Smooth muscle cell (in vitro differentiated cells): ENCODE data around the gene ZBTB21. TPM values are rescaled to one million over a fixed set of nuclear protein-coding genes. Genes with fewer than 3 reads are reported as not detected.

Experiments
- DNase-seq: peaks from one replicate; lab custom pipeline; 2025; ENCODE audit not compliant: unreplicated experiment; lab: John Stamatoyannopoulos, UW
- H2AFZ ChIP-seq: fragments of 200-600 bp; sonication (generic); 2 replicates; pipeline ENCODE4 v1.6.0; 2016; ENCODE audit warnings: antibody characterized with exemption, low read depth, mild to moderate bottlenecking
- H3F3A ChIP-seq: fragments of 200-600 bp; sonication (generic); 2 replicates; pipeline ENCODE4 v1.6.0; 2017; ENCODE audit warnings: antibody characterized with exemption, low read depth
- H3K27ac ChIP-seq: fragments of 200-600 bp; sonication (generic); 2 replicates; pipeline ENCODE4 v1.5.1; 2016; ENCODE audit warnings: low read depth, mild to moderate bottlenecking
- H3K27me3 ChIP-seq: fragments of 200-600 bp; sonication (generic); 2 replicates; pipeline ENCODE4 v1.6.1; 2016; ENCODE audit warnings: low read depth, mild to moderate bottlenecking
- H3K36me3 ChIP-seq: fragments of 200-600 bp; sonication (generic); 2 replicates; pipeline ENCODE4 v1.5.1; 2016; ENCODE audit warnings: low read depth
- H3K4me1 ChIP-seq: fragments of 200-600 bp; sonication (generic); 2 replicates; pipeline ENCODE4 v1.5.1; 2016; ENCODE audit warnings: low read depth
- H3K4me2 ChIP-seq: fragments of 200-600 bp; sonication (generic); 2 replicates; pipeline ENCODE4 v1.6.0; 2016; ENCODE audit warnings: mild to moderate bottlenecking
- H3K4me3 ChIP-seq: fragments of 200-600 bp; sonication (generic); 2 replicates; pipeline ENCODE4 v1.5.1; 2016; ENCODE audit warnings: mild to moderate bottlenecking
- H3K79me2 ChIP-seq: fragments of 200-600 bp; sonication (generic); 2 replicates; pipeline ENCODE4 v1.6.0; 2016; ENCODE audit warnings: low read depth, mild to moderate bottlenecking
- H3K9ac ChIP-seq: fragments of 200-600 bp; sonication (generic); 2 replicates; pipeline ENCODE4 v1.6.0; 2016; ENCODE audit warnings: low read depth
- H3K9me3 ChIP-seq: fragments of 200-600 bp; sonication (generic); replicated peaks from 2 replicates; pipeline ENCODE4 v1.5.1; 2016; ENCODE audit warnings: low read depth
- H4K20me1 ChIP-seq: fragments of 200-600 bp; sonication (generic); 2 replicates; pipeline ENCODE4 v1.6.0; 2016; ENCODE audit warnings: low read depth
- CTCF ChIP-seq: fragments of 200-600 bp; sonication (generic); IDR thresholded peaks from 2 replicates; pipeline ENCODE4 v1.5.1; 2017; ENCODE audit warnings: borderline replicate concordance, mild to moderate bottlenecking, antibody characterized with exemption; ENCODE audit not compliant: insufficient read depth, poor library complexity, severe bottlenecking
- WGBS: methylation state at CpG from one replicate; pipeline ENCODE4 v1.1.7; 2016; ENCODE audit warnings: low lambda C conversion rate; 5-methylcytosine and 5-hydroxymethylcytosine counted together
- polyA plus RNA-seq: library from polyadenylated mRNA; unstranded; fragments of >200 nt; fragmentation: Nextera tagmentation; extraction: Ambion mirVana; gene quantifications from 2 replicates; pipeline ENCODE4 v1.2.1, GENCODE V29; 2016
- total RNA-seq: library from RNA; depleted of rRNA; stranded (reverse); fragments of >200 nt; gene quantifications from 2 replicates; pipeline ENCODE4 v1.2.3, GENCODE V29; 2014

Gene ZBTB21
- total and polyA plus RNA-seq, 2 experiments from 2014 or later: 6.2 to 24.1 TPM

GRCh38 chr21:42037516-42037915, 27.4 kb upstream of the ZBTB21 start:
- no peak for TF ChIP-seq CTCF
- Histone ChIP-seq H3K9ac (no peak overlapping the region), H2AFZ (no peak overlapping the region), H3K4me3 (no peak overlapping the region), H3K4me2 (no peak overlapping the region), H3K9me3 (no peaks in the 10 kb centered on the region), H3F3A (peaks cover 7% of the 10 kb centered on the region), H3K4me1 (peaks cover 7% of the 10 kb centered on the region), H3K27me3 (no peaks in the 10 kb centered on the region), H3K36me3 (no peaks in the 10 kb centered on the region), H3K27ac (no peak overlapping the region), H4K20me1 (no peaks in the 10 kb centered on the region), H3K79me2 (no peaks in the 10 kb centered on the region)
- DNase-seq: no peak
- 97% methylated on average over 9 of the region's 9 CpGs for WGBS

- 92% methylated on average over 2 of the region's 2 CpGs for WGBS
- peaks cover 6% of the 10 kb centered on the region for H3F3A ChIP-seq
- H2AFZ ChIP-seq: no peak overlapping the region
- no peaks in the 10 kb centered on the region for H4K20me1 ChIP-seq
- H3K4me3 ChIP-seq: no peak overlapping the region
- no peak overlapping the region for H3K4me2 ChIP-seq
- no peaks in the 10 kb centered on the region for H3K36me3 ChIP-seq
- no peak overlapping the region for H3K9ac ChIP-seq
- H3K79me2 ChIP-seq: no peaks in the 10 kb centered on the region
- peaks cover 7% of the 10 kb centered on the region for H3K4me1 ChIP-seq
- H3K27me3 ChIP-seq: no peaks in the 10 kb centered on the region
- no peak for TF ChIP-seq CTCF
- no peak for DNase-seq
- no peaks in the 10 kb centered on the region for H3K9me3 ChIP-seq
- H3K27ac ChIP-seq: no peak overlapping the region
Measured at GRCh38 chr21:42036313-42036712, 26.2 kb upstream of the ZBTB21 start.

GRCh38 chr21:42032968-42033367, 22.8 kb upstream of the ZBTB21 start:
- Histone ChIP-seq H3K4me3 (no peak overlapping the region), H3K36me3 (no peaks in the 10 kb centered on the region), H4K20me1 (no peaks in the 10 kb centered on the region), H3K27me3 (no peaks in the 10 kb centered on the region), H3K79me2 (no peaks in the 10 kb centered on the region), H3K4me1 (no peaks in the 10 kb centered on the region), H3K9ac (no peak overlapping the region), H3K27ac (no peak overlapping the region), H2AFZ (no peak overlapping the region), H3F3A (no peaks in the 10 kb centered on the region), H3K4me2 (no peak overlapping the region), H3K9me3 (no peaks in the 10 kb centered on the region)
- no peak for TF ChIP-seq CTCF
- WGBS: 94% methylated on average over 3 of the region's 3 CpGs
- no peak for DNase-seq

GRCh38 chr21:42032266-42032665, 22.1 kb upstream of the ZBTB21 start:
- Histone ChIP-seq H3K4me3 (no peak overlapping the region), H3F3A (no peaks in the 10 kb centered on the region), H3K4me2 (no peak overlapping the region), H3K4me1 (no peaks in the 10 kb centered on the region), H2AFZ (no peak overlapping the region), H3K9ac (no peak overlapping the region), H3K27ac (no peak overlapping the region), H3K36me3 (no peaks in the 10 kb centered on the region), H3K79me2 (no peaks in the 10 kb centered on the region), H3K27me3 (no peaks in the 10 kb centered on the region), H4K20me1 (no peaks in the 10 kb centered on the region), H3K9me3 (no peaks in the 10 kb centered on the region)
- no peak for DNase-seq
- 93% methylated on average over 2 of the region's 2 CpGs for WGBS
- TF ChIP-seq CTCF: no peak
